ENCODE data around the gene HLA-DMB.
A peak's percentile ranks its signal among the peaks of the same experiment; 100 is the strongest.

The HLA-DMB gene

GRCh38 chr6:32954986-32955802 is 14.4 kb upstream of the HLA-DMB start:
- no peak overlapping the region for H2BK120ac ChIP-seq (ENCODE audit: low read depth, low read length)
- no peak overlapping the region for H2BK15ac ChIP-seq (ENCODE audit: low read length)
- DNase-seq (ENCODE audit: low spot score) = no peak
- H3K27ac ChIP-seq (replicated peaks; ENCODE audit: low read length) = no peak overlapping the region
- WGBS, 2 donors (ENCODE audit: extremely low coverage in 2 of 2, insufficient read length in 2 of 2, insufficient replicate concordance in 1 of 2) = no CpG with 5 or more reads among the region's 3 CpGs
- H3K36me3 ChIP-seq (replicated peaks in 1 of 2; ENCODE audit: control insufficient read depth in 2 of 2, insufficient read depth in 2 of 2, low read length in 2 of 2) = no peaks in the 10 kb centered on the region
- H3K4me2 ChIP-seq (ENCODE audit: insufficient read depth, low read length, poor library complexity, severe bottlenecking) = no peak overlapping the region
- H3K14ac ChIP-seq (ENCODE audit: low read length) = no peak overlapping the region
- H3K4me1 ChIP-seq (ENCODE audit: control insufficient read depth in 2 of 2, insufficient read depth in 1 of 2, low read depth in 1 of 2, low read length in 2 of 2) = no peaks in the 10 kb centered on the region
- H3K4me3 ChIP-seq (ENCODE audit: low read length in 2 of 2) = no peak overlapping the region
- no peak overlapping the region for H4K8ac ChIP-seq (ENCODE audit: low read depth, low read length)
- H3K9ac ChIP-seq (ENCODE audit: low read depth, low read length, poor library complexity) = no peak overlapping the region
- H2BK5ac ChIP-seq (ENCODE audit: low read length) = no peak overlapping the region
- no peak overlapping the region for H3K18ac ChIP-seq (ENCODE audit: low read length)
- no peak overlapping the region for H2AK5ac ChIP-seq (ENCODE audit: low read depth, low read length)
- H3K4ac ChIP-seq (ENCODE audit: low read length) = no peak overlapping the region
- H4K91ac ChIP-seq (ENCODE audit: low read depth, low read length, poor library complexity) = no peak overlapping the region
- no peak overlapping the region for H3K23ac ChIP-seq (ENCODE audit: low read depth, low read length, poor library complexity)
- H2BK12ac ChIP-seq (ENCODE audit: low read length) = no peak overlapping the region
- no peaks in the 10 kb centered on the region for H3K79me1 ChIP-seq (ENCODE audit: low read depth, low read length)
- no peaks in the 10 kb centered on the region for H3K9me3 ChIP-seq (replicated peaks in 1 of 2; ENCODE audit: control insufficient read depth in 2 of 2, insufficient read depth in 1 of 2, low read depth in 1 of 2, low read length in 2 of 2)
- no peak overlapping the region for H2AFZ ChIP-seq (ENCODE audit: low read length)
- peaks cover 0 to under 1% (median 0%) of the 10 kb centered on the region in 3 experiments for H3K27me3 ChIP-seq (ENCODE audit: control insufficient read depth in 3 of 3, insufficient read depth in 3 of 3, low read depth in 1 of 3, low read length in 3 of 3)

GRCh38 chr6:32954267-32954666 is 13.4 kb upstream of the HLA-DMB start:
- H2BK15ac ChIP-seq (ENCODE audit: low read length) = no peak overlapping the region
- no peak overlapping the region for H2BK12ac ChIP-seq (ENCODE audit: low read length)
- no peaks in the 10 kb centered on the region for H3K79me1 ChIP-seq (ENCODE audit: low read depth, low read length)
- H2BK5ac ChIP-seq (ENCODE audit: low read length) = peak overlapping the region; percentile 35
- H3K4me3 ChIP-seq (ENCODE audit: low read length in 2 of 2) = no peak overlapping the region
- H3K27ac ChIP-seq (replicated peaks; ENCODE audit: low read length) = no peak overlapping the region
- WGBS, 2 donors (ENCODE audit: extremely low coverage in 2 of 2, insufficient read length in 2 of 2, insufficient replicate concordance in 1 of 2) = no CpG with 5 or more reads among the region's 4 CpGs
- no peak overlapping the region for H4K8ac ChIP-seq (ENCODE audit: low read depth, low read length)
- H3K14ac ChIP-seq (ENCODE audit: low read length) = no peak overlapping the region
- H3K27me3 ChIP-seq (ENCODE audit: control insufficient read depth in 3 of 3, insufficient read depth in 3 of 3, low read depth in 1 of 3, low read length in 3 of 3) = peaks cover 0 to 8% (median 0%) of the 10 kb centered on the region in 3 experiments
- no peak overlapping the region for H3K9ac ChIP-seq (ENCODE audit: low read depth, low read length, poor library complexity)
- H2AFZ ChIP-seq (ENCODE audit: low read length) = no peak overlapping the region
- H4K91ac ChIP-seq (ENCODE audit: low read depth, low read length, poor library complexity) = no peak overlapping the region
- H3K23ac ChIP-seq (ENCODE audit: low read depth, low read length, poor library complexity) = no peak overlapping the region
- no peak overlapping the region for H3K18ac ChIP-seq (ENCODE audit: low read length)
- H2BK120ac ChIP-seq (ENCODE audit: low read depth, low read length) = no peak overlapping the region
- DNase-seq (ENCODE audit: low spot score) = no peak
- H3K4me2 ChIP-seq (ENCODE audit: insufficient read depth, low read length, poor library complexity, severe bottlenecking) = no peak overlapping the region
- no peaks in the 10 kb centered on the region for H3K9me3 ChIP-seq (replicated peaks in 1 of 2; ENCODE audit: control insufficient read depth in 2 of 2, insufficient read depth in 1 of 2, low read depth in 1 of 2, low read length in 2 of 2)
- H3K36me3 ChIP-seq (replicated peaks in 1 of 2; ENCODE audit: control insufficient read depth in 2 of 2, insufficient read depth in 2 of 2, low read length in 2 of 2) = no peaks in the 10 kb centered on the region
- no peak overlapping the region for H3K4ac ChIP-seq (ENCODE audit: low read length)
- H2AK5ac ChIP-seq (ENCODE audit: low read depth, low read length) = no peak overlapping the region
- H3K4me1 ChIP-seq (ENCODE audit: control insufficient read depth in 2 of 2, insufficient read depth in 1 of 2, low read depth in 1 of 2, low read length in 2 of 2) = no peaks in the 10 kb centered on the region

DNA sequence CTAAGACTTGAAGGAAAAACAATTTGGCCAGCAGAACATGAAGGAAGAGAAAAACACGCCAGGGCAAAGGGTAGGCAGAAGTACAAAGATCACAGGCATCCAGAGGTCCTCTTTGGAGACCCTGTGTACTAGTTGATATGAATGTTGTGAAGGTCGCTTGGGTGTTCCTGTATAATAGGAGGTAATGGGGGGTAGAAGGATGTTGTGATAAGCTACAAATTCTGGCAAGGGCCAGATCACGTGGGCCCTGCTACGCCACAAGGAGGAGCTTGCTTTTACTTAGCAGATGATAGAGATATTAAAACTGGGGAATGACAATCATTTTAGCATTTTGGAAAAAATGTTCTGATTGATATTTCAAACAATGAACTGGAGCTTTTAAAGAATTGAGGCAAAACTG is 12.9 kb upstream of the HLA-DMB start:
- Histone ChIP-seq H2AFZ (ENCODE audit: low read length) (no peak overlapping the region), H3K4ac (ENCODE audit: low read length) (no peak overlapping the region), H4K8ac (ENCODE audit: low read depth, low read length) (no peak overlapping the region), H3K4me1 (ENCODE audit: control insufficient read depth in 2 of 2, insufficient read depth in 1 of 2, low read depth in 1 of 2, low read length in 2 of 2) (no peaks in the 10 kb centered on the region), H3K9ac (ENCODE audit: low read depth, low read length, poor library complexity) (no peak overlapping the region), H2BK5ac (ENCODE audit: low read length) (no peak overlapping the region), H3K79me1 (ENCODE audit: low read depth, low read length) (no peaks in the 10 kb centered on the region), H3K18ac (ENCODE audit: low read length) (no peak overlapping the region), H3K27me3 (ENCODE audit: control insufficient read depth in 3 of 3, insufficient read depth in 3 of 3, low read depth in 1 of 3, low read length in 3 of 3) (peaks cover 0 to 11% (median 0%) of the 10 kb centered on the region in 3 experiments), H2BK120ac (ENCODE audit: low read depth, low read length) (no peak overlapping the region), H3K27ac (replicated peaks; ENCODE audit: low read length) (no peak overlapping the region), H2BK15ac (ENCODE audit: low read length) (no peak overlapping the region), H3K4me3 (ENCODE audit: low read length in 2 of 2) (no peak overlapping the region), H2BK12ac (ENCODE audit: low read length) (no peak overlapping the region), H2AK5ac (ENCODE audit: low read depth, low read length) (no peak overlapping the region), H3K4me2 (ENCODE audit: insufficient read depth, low read length, poor library complexity, severe bottlenecking) (no peak overlapping the region), H3K23ac (ENCODE audit: low read depth, low read length, poor library complexity) (no peak overlapping the region), H3K14ac (ENCODE audit: low read length) (no peak overlapping the region), H3K36me3 (replicated peaks in 1 of 2; ENCODE audit: control insufficient read depth in 2 of 2, insufficient read depth in 2 of 2, low read length in 2 of 2) (no peaks in the 10 kb centered on the region), H4K91ac (ENCODE audit: low read depth, low read length, poor library complexity) (no peak overlapping the region), H3K9me3 (replicated peaks in 1 of 2; ENCODE audit: control insufficient read depth in 2 of 2, insufficient read depth in 1 of 2, low read depth in 1 of 2, low read length in 2 of 2) (no peaks in the 10 kb centered on the region)
- DNase-seq (ENCODE audit: low spot score) = no peak
- WGBS, 2 donors (ENCODE audit: extremely low coverage in 2 of 2, insufficient read length in 2 of 2, insufficient replicate concordance in 1 of 2) = no CpG with 5 or more reads among the region's 4 CpGs

DNA sequence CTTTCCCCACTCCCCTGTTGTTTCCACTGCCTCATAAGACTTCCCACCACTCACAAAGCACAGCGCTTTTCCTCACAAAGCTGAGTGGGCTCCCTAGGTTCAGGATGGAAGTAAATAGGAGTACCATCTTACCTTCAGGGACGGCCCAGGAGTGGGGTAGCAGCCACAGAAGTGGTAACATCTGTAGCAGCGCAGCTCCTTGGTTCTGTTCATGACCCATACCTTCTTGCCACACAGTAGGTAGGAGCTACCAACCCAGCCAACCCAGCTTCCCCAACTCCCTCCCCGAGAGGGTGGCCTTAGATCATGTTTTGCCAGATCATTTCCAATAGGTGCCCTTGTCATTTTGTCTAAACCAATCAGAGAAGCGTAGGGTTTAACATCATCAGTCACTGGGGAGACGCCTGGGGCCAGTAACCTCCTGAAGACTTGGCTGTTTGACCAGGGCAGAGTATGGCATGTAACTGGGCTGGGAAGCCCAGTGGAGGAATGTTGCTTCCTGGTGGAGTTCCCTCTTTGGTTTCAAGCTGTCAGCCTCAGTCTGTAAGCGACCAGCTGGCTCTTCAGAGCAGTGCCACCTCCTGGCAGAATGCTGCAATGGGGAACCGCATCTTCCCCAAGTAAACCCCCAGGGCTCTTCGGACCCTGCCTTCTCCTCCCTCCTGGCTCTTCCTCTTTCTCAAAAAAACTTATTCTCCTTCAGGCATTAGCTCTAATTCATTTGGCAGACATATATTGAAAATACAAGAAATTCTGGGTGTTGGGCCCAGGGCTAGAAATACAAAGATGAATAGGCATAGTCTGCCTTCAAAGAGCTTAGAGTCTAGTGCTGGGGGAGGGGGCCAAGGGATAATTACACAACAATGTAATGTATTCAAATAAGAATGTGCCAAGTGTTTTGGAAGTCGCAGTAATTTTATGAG is 12.2 kb upstream of the HLA-DMB start, which contains the start of gene HLA-DMA:
Gene HLA-DMA, minus strand, starts transcription at position 281 of the 923 bp plus-strand sequence. Its CDS starts 61 bp downstream, at position 220.
- Histone ChIP-seq H2BK120ac (ENCODE audit: low read depth, low read length) (no peak within 1 kb of the TSS), H2BK5ac (ENCODE audit: low read length) (no peak within 1 kb of the TSS), H3K4me2 (ENCODE audit: insufficient read depth, low read length, poor library complexity, severe bottlenecking) (no peak within 1 kb of the TSS), H2BK15ac (ENCODE audit: low read length) (no peak within 1 kb of the TSS), H3K23ac (ENCODE audit: low read depth, low read length, poor library complexity) (no peak within 1 kb of the TSS), H3K36me3 (replicated peaks in 1 of 2; ENCODE audit: control insufficient read depth in 2 of 2, insufficient read depth in 2 of 2, low read length in 2 of 2) (no peaks in the 10 kb centered on the region), H3K4ac (ENCODE audit: low read length) (no peak within 1 kb of the TSS), H4K8ac (ENCODE audit: low read depth, low read length) (no peak within 1 kb of the TSS), H3K18ac (ENCODE audit: low read length) (no peak within 1 kb of the TSS), H3K27me3 (ENCODE audit: control insufficient read depth in 3 of 3, insufficient read depth in 3 of 3, low read depth in 1 of 3, low read length in 3 of 3) (peaks cover 0 to 11% (median 0%) of the 10 kb centered on the region in 3 experiments), H3K14ac (ENCODE audit: low read length) (no peak within 1 kb of the TSS), H2BK12ac (ENCODE audit: low read length) (no peak within 1 kb of the TSS), H2AK5ac (ENCODE audit: low read depth, low read length) (no peak within 1 kb of the TSS), H4K91ac (ENCODE audit: low read depth, low read length, poor library complexity) (no peak within 1 kb of the TSS), H3K4me1 (ENCODE audit: control insufficient read depth in 2 of 2, insufficient read depth in 1 of 2, low read depth in 1 of 2, low read length in 2 of 2) (no peaks in the 10 kb centered on the region), H3K9ac (ENCODE audit: low read depth, low read length, poor library complexity) (no peak within 1 kb of the TSS), H2AFZ (ENCODE audit: low read length) (peak within 1 kb of the TSS; percentile 60), H3K79me1 (ENCODE audit: low read depth, low read length) (no peaks in the 10 kb centered on the region), H3K27ac (replicated peaks; ENCODE audit: low read length) (no peak within 1 kb of the TSS), H3K9me3 (replicated peaks in 1 of 2; ENCODE audit: control insufficient read depth in 2 of 2, insufficient read depth in 1 of 2, low read depth in 1 of 2, low read length in 2 of 2) (no peaks in the 10 kb centered on the region), H3K4me3 (ENCODE audit: low read length in 2 of 2) (no peak within 1 kb of the TSS)
- DNase-seq (ENCODE audit: low spot score) = peak; percentile 54
- no CpG with 5 or more reads among the region's 10 CpGs for WGBS, 2 donors (ENCODE audit: extremely low coverage in 2 of 2, insufficient read length in 2 of 2, insufficient replicate concordance in 1 of 2)
